HepG2 (cell line): ENCODE data around the gene KISS1. TPM values are rescaled to one million over a fixed set of nuclear protein-coding genes. Genes with fewer than 3 reads are reported as not detected.

Source experiments
- CBX5 ChIP-seq: sonication (generic); formaldehyde crosslinking; IDR thresholded peaks from 2 replicates; pipeline ENCODE4 v1.4.0; 2020; ENCODE audit warnings: missing genetic modification reagents, borderline replicate concordance
- CCAR2 ChIP-seq: fragments of 200-400 bp; formaldehyde crosslinking; optimal IDR thresholded peaks from 2 replicates; pipeline ENCODE3; 2018; ENCODE audit warnings: low read depth, mild to moderate bottlenecking, low read length, moderate library complexity
- ELF3 ChIP-seq: IDR thresholded peaks from 2 replicates; pipeline ENCODE4 v1.6.1; 2016; ENCODE audit warnings: missing genetic modification reagents, missing compliant biosample characterization
- GATAD1 ChIP-seq: IDR thresholded peaks from 2 replicates; pipeline ENCODE4 v1.6.1; 2016; ENCODE audit warnings: missing genetic modification reagents, missing compliant biosample characterization
- JUNB ChIP-seq: sonication (generic); formaldehyde crosslinking; IDR thresholded peaks from 2 replicates; pipeline ENCODE4 v1.8.0; 2022; ENCODE audit warnings: missing genetic modification reagents, mild to moderate bottlenecking, borderline replicate concordance
- NCOA5 ChIP-seq: sonication (generic); formaldehyde crosslinking; IDR thresholded peaks from 2 replicates; pipeline ENCODE4 v1.4.0; 2020; ENCODE audit warnings: missing genetic modification reagents
- PHF21A ChIP-seq: sonication (generic); formaldehyde crosslinking; IDR thresholded peaks from 2 replicates; pipeline ENCODE4 v1.5.0; 2020; ENCODE audit warnings: mild to moderate bottlenecking, missing genetic modification reagents
- SNAPC2 ChIP-seq: sonication (generic); formaldehyde crosslinking; IDR thresholded peaks from 2 replicates; pipeline ENCODE4 v1.8.1; 2022; ENCODE audit warnings: mild to moderate bottlenecking, missing genetic modification reagents
- TGIF2 ChIP-seq: IDR thresholded peaks from 2 replicates; pipeline ENCODE4 v1.6.1; 2016; ENCODE audit warnings: control low read depth, missing compliant biosample characterization
- U2AF1 ChIP-seq: fragments of 200-400 bp; formaldehyde crosslinking; optimal IDR thresholded peaks from 2 replicates; pipeline ENCODE3; 2017; ENCODE audit warnings: mild to moderate bottlenecking, low read depth, low read length
- ZFP82 ChIP-seq: sonication (generic); formaldehyde crosslinking; IDR thresholded peaks from 2 replicates; pipeline ENCODE4 v1.5.1; 2020; ENCODE audit warnings: mild to moderate bottlenecking, missing genetic modification reagents, borderline replicate concordance
- ZNF430 ChIP-seq: sonication (generic); formaldehyde crosslinking; IDR thresholded peaks from 2 replicates; pipeline ENCODE4 v1.9.0; 2021; ENCODE audit warnings: mild to moderate bottlenecking, missing genetic modification reagents
- ZNF556 ChIP-seq: sonication (generic); formaldehyde crosslinking; IDR thresholded peaks from 2 replicates; pipeline ENCODE4 v1.4.0; 2020; ENCODE audit warnings: mild to moderate bottlenecking, missing genetic modification reagents, borderline replicate concordance
- polyA plus RNA-seq, 8 experiments: library from polyadenylated mRNA; depleted of rRNA in 3 of 8; stranded (reverse) in 7 of 8; unstranded in 1 of 8; fragments of >200 nt; fragmentation: Illumina TruSeq in 4 of 8; extraction: Trizol in 4 of 8; gene quantifications; 2 replicates each; pipeline versions ENCODE4 v1.2.1 to v1.2.3, GENCODE V29; 2011 to 2016; ENCODE audit warnings: low read depth in 4 of 8, missing spikeins in 1 of 8, mixed read lengths in 1 of 8; ENCODE audit not compliant: insufficient read depth in 1 of 8
- total RNA-seq, 5 experiments: library from RNA; depleted of rRNA; stranded (reverse); fragments of >200 nt; fragmentation: Illumina TruSeq; extraction: Trizol; gene quantifications; 2 replicates each; pipeline ENCODE4 v1.2.3, GENCODE V29; 2016; ENCODE audit warnings: low read depth in 1 of 5
- TF ChIP-seq, protein P1 (sequence below): sonication (generic); formaldehyde crosslinking; IDR thresholded peaks from 2 replicates; pipeline ENCODE4 v1.4.0; 2020; ENCODE audit warnings: missing genetic modification reagents, borderline replicate concordance
- TF ChIP-seq, protein P2 (sequence below), 2 experiments: IDR thresholded peaks; 2 replicates each; pipeline ENCODE4 v1.6.1; 2011 to 2012; ENCODE audit warnings: low read length in 2 of 2, borderline replicate concordance in 1 of 2, low read depth in 1 of 2, mild to moderate bottlenecking in 1 of 2, moderate library complexity in 1 of 2
- TF ChIP-seq, protein P3 (sequence below): sonication (generic); formaldehyde crosslinking; IDR thresholded peaks from 2 replicates; pipeline ENCODE4 v1.5.1; 2020; ENCODE audit warnings: missing genetic modification reagents, mild to moderate bottlenecking, borderline replicate concordance
- TF ChIP-seq, protein P4 (sequence below): sonication (generic); formaldehyde crosslinking; IDR thresholded peaks from 2 replicates; pipeline ENCODE4 v1.8.1; 2023; ENCODE audit warnings: missing genetic modification reagents, mild to moderate bottlenecking, borderline replicate concordance
- TF ChIP-seq, protein P5 (sequence below): sonication (generic); formaldehyde crosslinking; IDR thresholded peaks from 2 replicates; pipeline ENCODE4 v1.4.0; 2020; ENCODE audit warnings: mild to moderate bottlenecking, missing genetic modification reagents

Gene KISS1
- total and polyA plus RNA-seq, 2 of the 13 experiments (the other 11 are each of a cell fraction or from before 2014, with no cell fraction given): 0.24 to 0.80 TPM

DNA sequence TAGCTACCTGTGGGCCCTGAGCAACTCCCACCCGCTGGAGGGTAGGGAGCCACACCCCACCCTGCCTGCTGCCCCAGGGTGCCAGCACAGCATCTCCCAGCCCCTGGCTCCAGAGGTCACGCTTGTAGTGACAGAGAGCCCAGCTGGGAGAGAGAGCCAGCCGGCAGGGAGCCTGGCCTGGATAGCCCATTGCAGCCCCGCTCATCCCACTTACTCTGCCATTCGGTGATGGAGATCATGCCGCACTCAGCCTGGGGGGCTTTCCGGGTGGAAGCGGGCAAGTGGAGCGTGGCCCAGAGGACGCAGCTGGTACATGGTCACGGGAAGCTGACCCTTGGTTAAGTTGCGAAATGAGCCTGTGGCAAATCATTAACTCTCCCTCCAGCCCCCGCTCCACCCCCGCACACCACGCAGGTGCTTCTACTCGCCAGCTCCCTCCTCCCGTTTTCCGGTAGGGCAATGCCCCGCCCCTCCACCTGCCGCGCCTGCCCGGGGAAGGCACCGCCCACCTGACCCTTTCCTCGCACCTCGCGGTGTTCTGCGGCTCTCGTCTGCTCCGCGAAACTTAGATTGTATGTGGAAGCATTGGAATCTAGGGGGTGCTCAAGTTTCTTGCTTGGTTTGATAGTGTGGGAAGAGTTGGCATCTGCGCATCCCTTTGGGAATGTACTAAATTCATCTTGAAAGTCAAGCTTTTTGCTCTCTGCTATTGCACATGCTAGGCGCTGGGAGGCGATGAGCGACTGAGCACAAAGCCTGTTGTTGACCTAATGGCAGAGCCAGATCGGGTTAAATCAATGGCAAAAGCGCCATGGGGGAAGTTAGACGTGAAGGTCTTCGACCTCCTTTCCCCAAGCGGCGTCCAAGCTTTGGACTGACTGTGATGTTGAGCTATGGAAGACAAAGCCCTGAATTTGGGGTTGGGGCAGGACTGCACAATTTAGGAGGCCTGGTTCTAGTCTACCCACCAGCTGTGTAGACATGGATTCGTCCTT lies 17.7 kb upstream of the KISS1 start, which contains the start of gene GOLT1A (continued):
- TF ChIP-seq, protein P1, sequence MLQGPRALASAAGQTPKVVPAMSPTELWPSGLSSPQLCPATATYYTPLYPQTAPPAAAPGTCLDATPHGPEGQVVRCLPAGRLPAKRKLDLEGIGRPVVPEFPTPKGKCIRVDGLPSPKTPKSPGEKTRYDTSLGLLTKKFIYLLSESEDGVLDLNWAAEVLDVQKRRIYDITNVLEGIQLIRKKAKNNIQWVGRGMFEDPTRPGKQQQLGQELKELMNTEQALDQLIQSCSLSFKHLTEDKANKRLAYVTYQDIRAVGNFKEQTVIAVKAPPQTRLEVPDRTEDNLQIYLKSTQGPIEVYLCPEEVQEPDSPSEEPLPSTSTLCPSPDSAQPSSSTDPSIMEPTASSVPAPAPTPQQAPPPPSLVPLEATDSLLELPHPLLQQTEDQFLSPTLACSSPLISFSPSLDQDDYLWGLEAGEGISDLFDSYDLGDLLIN (CRISPR knock-in tag): no peak; the same call in 1 of the 2 replicates
- TF ChIP-seq, protein P2, sequence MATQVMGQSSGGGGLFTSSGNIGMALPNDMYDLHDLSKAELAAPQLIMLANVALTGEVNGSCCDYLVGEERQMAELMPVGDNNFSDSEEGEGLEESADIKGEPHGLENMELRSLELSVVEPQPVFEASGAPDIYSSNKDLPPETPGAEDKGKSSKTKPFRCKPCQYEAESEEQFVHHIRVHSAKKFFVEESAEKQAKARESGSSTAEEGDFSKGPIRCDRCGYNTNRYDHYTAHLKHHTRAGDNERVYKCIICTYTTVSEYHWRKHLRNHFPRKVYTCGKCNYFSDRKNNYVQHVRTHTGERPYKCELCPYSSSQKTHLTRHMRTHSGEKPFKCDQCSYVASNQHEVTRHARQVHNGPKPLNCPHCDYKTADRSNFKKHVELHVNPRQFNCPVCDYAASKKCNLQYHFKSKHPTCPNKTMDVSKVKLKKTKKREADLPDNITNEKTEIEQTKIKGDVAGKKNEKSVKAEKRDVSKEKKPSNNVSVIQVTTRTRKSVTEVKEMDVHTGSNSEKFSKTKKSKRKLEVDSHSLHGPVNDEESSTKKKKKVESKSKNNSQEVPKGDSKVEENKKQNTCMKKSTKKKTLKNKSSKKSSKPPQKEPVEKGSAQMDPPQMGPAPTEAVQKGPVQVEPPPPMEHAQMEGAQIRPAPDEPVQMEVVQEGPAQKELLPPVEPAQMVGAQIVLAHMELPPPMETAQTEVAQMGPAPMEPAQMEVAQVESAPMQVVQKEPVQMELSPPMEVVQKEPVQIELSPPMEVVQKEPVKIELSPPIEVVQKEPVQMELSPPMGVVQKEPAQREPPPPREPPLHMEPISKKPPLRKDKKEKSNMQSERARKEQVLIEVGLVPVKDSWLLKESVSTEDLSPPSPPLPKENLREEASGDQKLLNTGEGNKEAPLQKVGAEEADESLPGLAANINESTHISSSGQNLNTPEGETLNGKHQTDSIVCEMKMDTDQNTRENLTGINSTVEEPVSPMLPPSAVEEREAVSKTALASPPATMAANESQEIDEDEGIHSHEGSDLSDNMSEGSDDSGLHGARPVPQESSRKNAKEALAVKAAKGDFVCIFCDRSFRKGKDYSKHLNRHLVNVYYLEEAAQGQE (IDR thresholded peaks at IDR 0.05; ENCODE audit: borderline replicate concordance in 1 of 2, low read depth in 1 of 2, low read length in 2 of 2): peak in 1 of 2 experiments; percentile 31; a peak in 1 of 4 replicates
- TF ChIP-seq U2AF1 (no peak), PHF21A (CRISPR knock-in tag) (peak; percentile 59), TGIF2 (0 out of 2 replicates have a peak, but pooled peaks have one; percentile 13), CCAR2 (no peak), ZNF556 (CRISPR knock-in tag) (peak; percentile 95), NCOA5 (CRISPR knock-in tag) (no peak), ZFP82 (CRISPR knock-in tag) (0 out of 2 replicates have a peak, but pooled peaks have one; percentile 38), ELF3 (CRISPR knock-in tag) (peak; percentile 68), SNAPC2 (CRISPR knock-in tag) (peak; percentile 67; the same call in 1 of the 2 replicates), CBX5 (CRISPR knock-in tag) (no peak), GATAD1 (CRISPR knock-in tag) (peak; percentile 82), JUNB (CRISPR knock-in tag) (no peak; the same call in 1 of the 2 replicates), ZNF430 (CRISPR knock-in tag) (peak; percentile 92; the same call in 1 of the 2 replicates)
- TF ChIP-seq, protein P3, sequence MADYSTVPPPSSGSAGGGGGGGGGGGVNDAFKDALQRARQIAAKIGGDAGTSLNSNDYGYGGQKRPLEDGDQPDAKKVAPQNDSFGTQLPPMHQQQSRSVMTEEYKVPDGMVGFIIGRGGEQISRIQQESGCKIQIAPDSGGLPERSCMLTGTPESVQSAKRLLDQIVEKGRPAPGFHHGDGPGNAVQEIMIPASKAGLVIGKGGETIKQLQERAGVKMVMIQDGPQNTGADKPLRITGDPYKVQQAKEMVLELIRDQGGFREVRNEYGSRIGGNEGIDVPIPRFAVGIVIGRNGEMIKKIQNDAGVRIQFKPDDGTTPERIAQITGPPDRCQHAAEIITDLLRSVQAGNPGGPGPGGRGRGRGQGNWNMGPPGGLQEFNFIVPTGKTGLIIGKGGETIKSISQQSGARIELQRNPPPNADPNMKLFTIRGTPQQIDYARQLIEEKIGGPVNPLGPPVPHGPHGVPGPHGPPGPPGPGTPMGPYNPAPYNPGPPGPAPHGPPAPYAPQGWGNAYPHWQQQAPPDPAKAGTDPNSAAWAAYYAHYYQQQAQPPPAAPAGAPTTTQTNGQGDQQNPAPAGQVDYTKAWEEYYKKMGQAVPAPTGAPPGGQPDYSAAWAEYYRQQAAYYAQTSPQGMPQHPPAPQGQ (CRISPR knock-in tag): no peak
- TF ChIP-seq, protein P4, sequence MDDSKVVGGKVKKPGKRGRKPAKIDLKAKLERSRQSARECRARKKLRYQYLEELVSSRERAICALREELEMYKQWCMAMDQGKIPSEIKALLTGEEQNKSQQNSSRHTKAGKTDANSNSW (CRISPR knock-in tag): no peak
- TF ChIP-seq, protein P5, sequence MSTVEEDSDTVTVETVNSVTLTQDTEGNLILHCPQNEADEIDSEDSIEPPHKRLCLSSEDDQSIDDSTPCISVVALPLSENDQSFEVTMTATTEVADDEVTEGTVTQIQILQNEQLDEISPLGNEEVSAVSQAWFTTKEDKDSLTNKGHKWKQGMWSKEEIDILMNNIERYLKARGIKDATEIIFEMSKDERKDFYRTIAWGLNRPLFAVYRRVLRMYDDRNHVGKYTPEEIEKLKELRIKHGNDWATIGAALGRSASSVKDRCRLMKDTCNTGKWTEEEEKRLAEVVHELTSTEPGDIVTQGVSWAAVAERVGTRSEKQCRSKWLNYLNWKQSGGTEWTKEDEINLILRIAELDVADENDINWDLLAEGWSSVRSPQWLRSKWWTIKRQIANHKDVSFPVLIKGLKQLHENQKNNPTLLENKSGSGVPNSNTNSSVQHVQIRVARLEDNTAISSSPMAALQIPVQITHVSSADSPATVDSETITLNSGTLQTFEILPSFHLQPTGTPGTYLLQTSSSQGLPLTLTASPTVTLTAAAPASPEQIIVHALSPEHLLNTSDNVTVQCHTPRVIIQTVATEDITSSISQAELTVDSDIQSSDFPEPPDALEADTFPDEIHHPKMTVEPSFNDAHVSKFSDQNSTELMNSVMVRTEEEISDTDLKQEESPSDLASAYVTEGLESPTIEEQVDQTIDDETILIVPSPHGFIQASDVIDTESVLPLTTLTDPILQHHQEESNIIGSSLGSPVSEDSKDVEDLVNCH (CRISPR knock-in tag): no peak
